ENCODE data around the gene XPC. TPM values are rescaled to one million over a fixed set of nuclear protein-coding genes. Genes with fewer than 3 reads are reported as not detected.
A peak's percentile ranks its signal among the peaks of the same experiment; 100 is the strongest.
"Not testable (repeated sequence)": the region's sequence is repeated elsewhere in the genome, so short reads cannot be mapped to it uniquely, and the experiment has no call there.

Gene XPC
- total RNA-seq (10 to 100 TPM; 10.7 to 16.1 (median 14.4) TPM), polyA plus RNA-seq (8.8 TPM)
- long read RNA-seq, donor 1, transcript XPC-201 (16 exons, 3,832 nt) = major isoform, 10 of 26 reads
- long read RNA-seq, donor 1, partial matches to known transcripts = 12 of 26 reads
- long read RNA-seq, donor 1, other reads (novel, unspliced or antisense) = 4 of 26 reads
- long read RNA-seq, donor 2, partial matches to known transcripts = 5 of 10 reads
- long read RNA-seq, donor 2, other reads (novel, unspliced or antisense) = 1 of 10 reads
- long read RNA-seq, donor 3, transcript XPC-201 (16 exons, 3,832 nt) = major isoform, 28 of 69 reads
- long read RNA-seq, donor 3, partial matches to known transcripts = 31 of 69 reads
- long read RNA-seq, donor 3, other reads (novel, unspliced or antisense) = 10 of 69 reads
- long read RNA-seq, donor 4, transcript XPC-201 (16 exons, 3,832 nt) = major isoform, 13 of 16 reads
- long read RNA-seq, donor 4, partial matches to known transcripts = 2 of 16 reads
- long read RNA-seq, donor 4, other reads (novel, unspliced or antisense) = 1 of 16 reads

GRCh38 chr3:14178247-14179113 is at the start of gene XPC, which contains the start of gene LSM3:
Gene XPC (minus strand): TSS chr3:14178601. CDS start chr3:14178568, 33 bp downstream.
Gene LSM3 (plus strand): TSS chr3:14178817. CDS start chr3:14178861, 44 bp downstream.
- Histone ChIP-seq H3K4me3 (ENCODE audit: low read length) (peak within 1 kb of the TSS; percentile 91), H3K4me1 (ENCODE audit: control insufficient read depth, insufficient read depth, low read length) (peaks cover 2% of the 10 kb centered on the region), H3K27me3 (ENCODE audit: control insufficient read depth, insufficient read depth) (no peaks in the 10 kb centered on the region), H3K9me3 (ENCODE audit: control insufficient read depth, low read length) (no peaks in the 10 kb centered on the region), H3K27ac (ENCODE audit: low read length) (peak within 1 kb of the TSS; percentile 96)
- under 1% methylated on average over 78 of the region's 78 CpGs for WGBS
- intact Hi-C loops (cut with DNase I) = loop anchor here in 3 of 4 donors (2.0 to 10.0 kb wide), 3 partner anchors 51 to 876 kb away; partner anchors contain the start of genes TMEM43 (in 2 of the 3) and CHCHD4 (in 1 of the 3)
- ATAC-seq = peak; percentile 99 to 100
- DNase-seq = peak; percentile 97 to 98 (median 98)

GRCh38 chr3:14227856-14228255 is 49.5 kb upstream of the XPC start:
- intact Hi-C loops (cut with DNase I) = no loop called here
- ATAC-seq (no peak), DNase-seq (no peak)
- Histone ChIP-seq H3K4me1 (ENCODE audit: control insufficient read depth, insufficient read depth, low read length) (peaks cover 6% of the 10 kb centered on the region), H3K4me3 (ENCODE audit: low read length) (no peak overlapping the region), H3K27me3 (ENCODE audit: control insufficient read depth, insufficient read depth) (no peaks in the 10 kb centered on the region), H3K9me3 (ENCODE audit: control insufficient read depth, low read length) (no peaks in the 10 kb centered on the region), H3K27ac (ENCODE audit: low read length) (no peak overlapping the region)
- WGBS = 0% methylated on average over 1 of the region's 1 CpG

- intact Hi-C loops (cut with DNase I); H3K27ac ChIP-seq (ENCODE audit: low read length); H3K4me1 ChIP-seq (ENCODE audit: control insufficient read depth, insufficient read depth, low read length); H3K27me3 ChIP-seq (ENCODE audit: control insufficient read depth, insufficient read depth); H3K9me3 ChIP-seq (ENCODE audit: control insufficient read depth, low read length); DNase-seq; ATAC-seq; H3K4me3 ChIP-seq (ENCODE audit: low read length): not testable (repeated sequence)
- WGBS = 74% methylated on average over 3 of the region's 3 CpGs
Measured at GRCh38 chr3:14226351-14226750, 48.0 kb upstream of the XPC start.

- H3K4me3 ChIP-seq (ENCODE audit: low read length) = no peak overlapping the region
- WGBS = 65% methylated on average over 9 of the region's 9 CpGs
- DNase-seq (no peak), ATAC-seq (peak; percentile 16 to 81)
- no peaks in the 10 kb centered on the region for H3K27me3 ChIP-seq (ENCODE audit: control insufficient read depth, insufficient read depth)
- no peaks in the 10 kb centered on the region for H3K9me3 ChIP-seq (ENCODE audit: control insufficient read depth, low read length)
- H3K4me1 ChIP-seq (ENCODE audit: control insufficient read depth, insufficient read depth, low read length) = peaks cover 6% of the 10 kb centered on the region
- intact Hi-C loops (cut with DNase I) = no loop called here
- H3K27ac ChIP-seq (ENCODE audit: low read length) = peak overlapping the region; percentile 4
Measured at GRCh38 chr3:14225421-14225820, 47.0 kb upstream of the XPC start.

GRCh38 chr3:14224895-14225294 is 46.5 kb upstream of the XPC start:
- WGBS = 62% methylated on average over 6 of the region's 6 CpGs
- H3K9me3 ChIP-seq (ENCODE audit: control insufficient read depth, low read length) = no peaks in the 10 kb centered on the region
- ATAC-seq = no peak

GRCh38 chr3:14223595-14223994 is 45.2 kb upstream of the XPC start:
- no peak overlapping the region for H3K27ac ChIP-seq (ENCODE audit: low read length)
- intact Hi-C loops (cut with DNase I) = no loop called here
- no peaks in the 10 kb centered on the region for H3K27me3 ChIP-seq (ENCODE audit: control insufficient read depth, insufficient read depth)
- ATAC-seq (no peak), DNase-seq (no peak)
- no peak overlapping the region for H3K4me3 ChIP-seq (ENCODE audit: low read length)
- no peaks in the 10 kb centered on the region for H3K9me3 ChIP-seq (ENCODE audit: control insufficient read depth, low read length)
- peaks cover 6% of the 10 kb centered on the region for H3K4me1 ChIP-seq (ENCODE audit: control insufficient read depth, insufficient read depth, low read length)
- 78% methylated on average over 1 of the region's 1 CpG for WGBS

More at GRCh38 chr3:14224895-14225294, 46.5 kb upstream of the XPC start:
- intact Hi-C loops (cut with DNase I) = no loop called here
- Histone ChIP-seq H3K27ac (ENCODE audit: low read length) (no peak overlapping the region), H3K4me3 (ENCODE audit: low read length) (no peak overlapping the region), H3K27me3 (ENCODE audit: control insufficient read depth, insufficient read depth) (no peaks in the 10 kb centered on the region), H3K4me1 (ENCODE audit: control insufficient read depth, insufficient read depth, low read length) (peaks cover 6% of the 10 kb centered on the region)
- no peak for DNase-seq

- Histone ChIP-seq H3K27ac (ENCODE audit: low read length) (no peak overlapping the region), H3K4me1 (ENCODE audit: control insufficient read depth, insufficient read depth, low read length) (peaks cover 6% of the 10 kb centered on the region), H3K9me3 (ENCODE audit: control insufficient read depth, low read length) (no peaks in the 10 kb centered on the region), H3K27me3 (ENCODE audit: control insufficient read depth, insufficient read depth) (no peaks in the 10 kb centered on the region), H3K4me3 (ENCODE audit: low read length) (no peak overlapping the region)
- intact Hi-C loops (cut with DNase I) = no loop called here
- DNase-seq (no peak), ATAC-seq (no peak)
- WGBS = 66% methylated on average over 3 of the region's 3 CpGs
Measured at GRCh38 chr3:14222900-14223594, 44.6 kb upstream of the XPC start.

GRCh38 chr3:14222457-14222856 is 44.1 kb upstream of the XPC start:
- no peaks in the 10 kb centered on the region for H3K27me3 ChIP-seq (ENCODE audit: control insufficient read depth, insufficient read depth)
- no peaks in the 10 kb centered on the region for H3K9me3 ChIP-seq (ENCODE audit: control insufficient read depth, low read length)
- ATAC-seq = no peak
- intact Hi-C loops (cut with DNase I) = no loop called here
- peaks cover 6% of the 10 kb centered on the region for H3K4me1 ChIP-seq (ENCODE audit: control insufficient read depth, insufficient read depth, low read length)
- 30% methylated on average over 1 of the region's 1 CpG for WGBS
- no peak for DNase-seq
- H3K4me3 ChIP-seq (ENCODE audit: low read length) = no peak overlapping the region
- H3K27ac ChIP-seq (ENCODE audit: low read length) = no peak overlapping the region

- Histone ChIP-seq H3K9me3 (ENCODE audit: control insufficient read depth, low read length) (no peaks in the 10 kb centered on the region), H3K4me3 (ENCODE audit: low read length) (no peak overlapping the region)
- WGBS = 94% methylated on average over 1 of the region's 1 CpG
Measured at GRCh38 chr3:14221902-14222301, 43.5 kb upstream of the XPC start.

GRCh38 chr3:14220933-14221332 is 42.5 kb upstream of the XPC start:
- no peaks in the 10 kb centered on the region for H3K27me3 ChIP-seq (ENCODE audit: control insufficient read depth, insufficient read depth)
- WGBS = 90% methylated on average over 1 of the region's 1 CpG
- no peak overlapping the region for H3K4me3 ChIP-seq (ENCODE audit: low read length)
- no peak for DNase-seq
- no peak overlapping the region for H3K27ac ChIP-seq (ENCODE audit: low read length)
- peaks cover 6% of the 10 kb centered on the region for H3K4me1 ChIP-seq (ENCODE audit: control insufficient read depth, insufficient read depth, low read length)
- intact Hi-C loops (cut with DNase I) = no loop called here
- no peak for ATAC-seq
- H3K9me3 ChIP-seq (ENCODE audit: control insufficient read depth, low read length) = no peaks in the 10 kb centered on the region

More at GRCh38 chr3:14221902-14222301, 43.5 kb upstream of the XPC start:
- no peak for DNase-seq
- intact Hi-C loops (cut with DNase I) = no loop called here
- no peak for ATAC-seq
- Histone ChIP-seq H3K27me3 (ENCODE audit: control insufficient read depth, insufficient read depth) (no peaks in the 10 kb centered on the region), H3K27ac (ENCODE audit: low read length) (no peak overlapping the region), H3K4me1 (ENCODE audit: control insufficient read depth, insufficient read depth, low read length) (peaks cover 6% of the 10 kb centered on the region)

All from right cardiac atrium (tissue), 5 donors.